Measurements from ENCODE around the gene COX7A1. TPM values are rescaled to one million over a fixed set of nuclear protein-coding genes. Genes with fewer than 3 reads are reported as not detected.

COX7A1 gene
- total RNA-seq, 1 experiment from 2014 or later: not detected

DNA sequence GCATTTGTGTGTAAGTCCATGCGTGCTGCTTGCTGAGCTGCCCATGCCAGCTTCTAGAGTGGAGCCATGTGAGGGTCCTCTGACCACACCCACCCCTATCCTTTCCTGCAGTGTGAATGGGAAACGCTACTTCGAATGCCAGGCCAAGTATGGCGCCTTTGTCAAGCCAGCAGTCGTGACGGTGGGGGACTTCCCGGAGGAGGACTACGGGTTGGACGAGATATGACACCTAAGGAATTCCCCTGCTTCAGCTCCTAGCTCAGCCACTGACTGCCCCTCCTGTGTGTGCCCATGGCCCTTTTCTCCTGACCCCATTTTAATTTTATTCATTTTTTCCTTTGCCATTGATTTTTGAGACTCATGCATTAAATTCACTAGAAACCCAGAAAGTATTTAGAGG is 26.7 kb downstream of the COX7A1 start:
- Mint-ChIP-seq H3K27me3 (ENCODE audit: insufficient read depth, unreplicated experiment) (no peaks in the 10 kb centered on the region), H3K4me1 (ENCODE audit: insufficient read depth, unreplicated experiment) (peaks cover 5% of the 10 kb centered on the region), H3K36me3 (ENCODE audit: insufficient read depth, unreplicated experiment) (peaks cover 37% of the 10 kb centered on the region), H3K4me3 (ENCODE audit: unreplicated experiment) (no peak overlapping the region), H3K27ac (ENCODE audit: low read depth, unreplicated experiment) (no peak overlapping the region), H3K9me3 (ENCODE audit: unreplicated experiment) (no peaks in the 10 kb centered on the region)
- ChIA-PET POLR2A (interaction anchor here (1.2 to 5.3 kb wide), 4 partner anchors 11 to 45 kb away, joined by 4 to 43 read pairs (median 22); partner anchors contain the start of genes POLR2I and TBCB), CTCF (interaction anchor here (0.8 to 7.3 kb wide), 4 partner anchors 35 to 129 kb away, joined by 3 to 150 read pairs (median 4); no protein-coding TSS in a partner anchor)
- no peak for DNase-seq (ENCODE audit: unreplicated experiment)
- intact Hi-C loops (cut with micrococcal nuclease): loop anchor here (10.0 kb wide), 1 partner anchor 1649 kb away; the partner anchor contains the start of gene ZNF573
- no TSS peak for BruUV-seq (replicated peaks)
- no peak for TF ChIP-seq CTCF (IDR thresholded peaks at IDR 0.05; ENCODE audit: unreplicated experiment)

DNA sequence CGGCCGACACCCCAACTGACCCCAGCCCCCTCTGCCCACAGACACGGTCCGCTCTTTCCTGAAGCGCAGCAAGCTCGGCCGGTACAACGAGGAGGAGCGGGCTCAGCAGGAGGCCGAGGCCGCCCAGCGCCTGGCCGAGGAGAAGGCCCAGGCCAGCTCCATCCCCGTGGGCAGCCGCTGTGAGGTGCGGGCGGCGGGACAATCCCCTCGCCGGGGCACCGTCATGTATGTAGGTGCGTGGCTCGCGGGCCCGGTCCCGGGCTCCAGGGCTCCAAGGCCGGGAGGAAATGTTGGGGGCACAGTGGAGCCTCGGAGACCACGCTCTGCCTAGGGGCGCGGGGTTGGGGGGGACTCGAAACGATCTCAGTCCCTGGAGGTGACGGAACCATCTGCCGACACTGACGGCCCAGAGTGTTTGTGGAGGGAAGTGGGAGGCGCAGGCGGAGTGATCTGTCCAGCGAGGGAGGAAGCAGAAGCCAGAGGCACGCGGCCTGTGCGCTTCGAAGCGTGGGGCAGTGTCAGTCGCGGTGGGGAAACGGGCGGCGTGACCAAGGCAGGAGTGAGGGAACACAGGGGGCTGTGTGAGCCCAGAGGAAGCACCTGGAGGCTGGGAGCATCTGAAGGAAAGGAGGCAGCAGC is 30.6 kb downstream of the COX7A1 start:
- no peaks in the 10 kb centered on the region for H3K9me3 Mint-ChIP-seq (ENCODE audit: unreplicated experiment)
- no peak for DNase-seq (ENCODE audit: unreplicated experiment)
- no TSS peak for BruUV-seq (replicated peaks)
- peaks cover 5% of the 10 kb centered on the region for H3K4me1 Mint-ChIP-seq (ENCODE audit: insufficient read depth, unreplicated experiment)
- H3K4me3 Mint-ChIP-seq (ENCODE audit: unreplicated experiment): no peak overlapping the region
- ChIA-PET CTCF (no interaction called here), POLR2A (no interaction called here)
- peaks cover 69% of the 10 kb centered on the region for H3K36me3 Mint-ChIP-seq (ENCODE audit: insufficient read depth, unreplicated experiment)
- intact Hi-C loops (cut with micrococcal nuclease): loop anchor here (10.0 kb wide), 1 partner anchor 1653 kb away; the partner anchor contains the start of gene ZNF573
- TF ChIP-seq CTCF (IDR thresholded peaks at IDR 0.05; ENCODE audit: unreplicated experiment): no peak
- H3K27ac Mint-ChIP-seq (ENCODE audit: low read depth, unreplicated experiment): no peak overlapping the region
- H3K27me3 Mint-ChIP-seq (ENCODE audit: insufficient read depth, unreplicated experiment): no peaks in the 10 kb centered on the region

GRCh38 chr19:36120984-36121358 is 31.3 kb downstream of the COX7A1 start:
- BruUV-seq (replicated peaks): no TSS peak
- Mint-ChIP-seq H3K4me3 (ENCODE audit: unreplicated experiment) (no peak overlapping the region), H3K9me3 (ENCODE audit: unreplicated experiment) (no peaks in the 10 kb centered on the region), H3K4me1 (ENCODE audit: insufficient read depth, unreplicated experiment) (peaks cover 10% of the 10 kb centered on the region), H3K27ac (ENCODE audit: low read depth, unreplicated experiment) (no peak overlapping the region), H3K27me3 (ENCODE audit: insufficient read depth, unreplicated experiment) (no peaks in the 10 kb centered on the region), H3K36me3 (ENCODE audit: insufficient read depth, unreplicated experiment) (peaks cover 73% of the 10 kb centered on the region)
- POLR2A ChIA-PET: no interaction called here
- intact Hi-C loops (cut with micrococcal nuclease): loop anchor here (10.0 kb wide), 1 partner anchor 1654 kb away; the partner anchor contains the start of gene ZNF573
- CTCF ChIA-PET: no interaction called here
- no peak for DNase-seq (ENCODE audit: unreplicated experiment)
- no peak for TF ChIP-seq CTCF (IDR thresholded peaks at IDR 0.05; ENCODE audit: unreplicated experiment)

DNA sequence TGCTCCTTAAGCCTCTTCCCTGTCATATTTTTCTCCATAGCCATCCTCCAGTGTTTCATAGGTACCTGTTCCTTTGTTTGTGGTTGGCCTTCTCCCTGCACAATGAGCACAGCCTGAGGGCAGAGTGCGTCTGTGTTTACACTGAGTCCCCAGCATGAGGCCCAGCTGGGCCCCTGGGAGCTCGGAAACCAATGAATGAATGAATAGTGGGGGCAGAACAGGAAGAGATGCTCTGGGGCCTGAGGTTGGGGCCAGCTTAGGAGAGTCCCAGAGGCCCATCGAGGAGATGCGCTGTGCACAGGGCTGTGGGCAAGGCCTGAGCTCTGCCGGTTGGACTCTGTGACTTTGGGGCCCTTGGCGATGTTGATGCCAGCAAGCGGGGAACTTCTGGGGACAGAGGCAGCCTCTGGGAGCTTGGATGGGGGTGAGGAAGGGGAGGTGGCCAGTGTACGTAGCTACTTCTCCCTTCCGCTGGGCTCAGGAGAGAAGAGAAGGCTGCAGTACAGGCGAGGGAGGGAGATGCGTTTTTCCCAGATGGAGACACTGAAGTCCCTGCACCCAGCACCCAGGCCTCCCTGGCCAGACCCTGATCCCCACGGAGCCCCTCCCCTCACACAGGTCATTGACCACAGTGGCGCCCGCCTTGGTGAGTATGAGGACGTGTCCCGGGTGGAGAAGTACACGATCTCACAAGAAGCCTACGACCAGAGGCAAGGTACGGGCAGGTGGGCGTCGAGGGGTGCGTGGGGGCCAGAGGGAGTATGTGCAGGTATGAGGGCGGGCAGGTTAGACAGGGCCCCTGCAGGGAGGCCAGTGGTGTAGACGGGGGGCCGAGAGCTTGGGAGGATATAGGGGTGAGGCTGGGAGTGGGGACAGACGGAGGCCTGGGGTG is 31.9 kb downstream of the COX7A1 start:
- no peak overlapping the region for H3K27ac Mint-ChIP-seq (ENCODE audit: low read depth, unreplicated experiment)
- no peaks in the 10 kb centered on the region for H3K27me3 Mint-ChIP-seq (ENCODE audit: insufficient read depth, unreplicated experiment)
- no TSS peak for BruUV-seq (replicated peaks)
- peaks cover 68% of the 10 kb centered on the region for H3K36me3 Mint-ChIP-seq (ENCODE audit: insufficient read depth, unreplicated experiment)
- intact Hi-C loops (cut with micrococcal nuclease): loop anchor here (10.0 kb wide), 1 partner anchor 1654 kb away; the partner anchor contains the start of gene ZNF573
- peaks cover 10% of the 10 kb centered on the region for H3K4me1 Mint-ChIP-seq (ENCODE audit: insufficient read depth, unreplicated experiment)
- TF ChIP-seq CTCF (IDR thresholded peaks at IDR 0.05; ENCODE audit: unreplicated experiment): no peak
- no peak overlapping the region for H3K4me3 Mint-ChIP-seq (ENCODE audit: unreplicated experiment)
- no peak for DNase-seq (ENCODE audit: unreplicated experiment)
- POLR2A ChIA-PET: no interaction called here
- CTCF ChIA-PET: interaction anchor here (1.5 kb wide), 1 partner anchor 49 kb away, joined by 4 read pairs; no protein-coding TSS in a partner anchor
- no peaks in the 10 kb centered on the region for H3K9me3 Mint-ChIP-seq (ENCODE audit: unreplicated experiment)
